Measurements from ENCODE around the gene DAO.
A peak's percentile ranks its signal among the peaks of the same experiment; 100 is the strongest.

Gene DAO

GRCh38 chr12:108928695-108929094 lies 48.8 kb downstream of the DAO start:
- DNase-seq = no peak

GRCh38 chr12:108930155-108930554 lies 50.3 kb downstream of the DAO start:
- no peak for DNase-seq

- DNase-seq = no peak
These were observed 50.9 kb downstream of the DAO start for GRCh38 chr12:108930756-108931155.

- DNase-seq = no peak
These were observed 54.1 kb downstream of the DAO start for GRCh38 chr12:108933949-108934348.

GRCh38 chr12:108935159-108935763 lies 55.4 kb downstream of the DAO start:
- no peak for DNase-seq

GRCh38 chr12:108938247-108938924 lies 58.5 kb downstream of the DAO start:
- DNase-seq = no peak

GRCh38 chr12:108939594-108939993 lies 59.7 kb downstream of the DAO start:
- peak; percentile 38 to 48 for DNase-seq

- no peak for DNase-seq
These were observed 60.2 kb downstream of the DAO start for GRCh38 chr12:108940138-108940537.

GRCh38 chr12:108947097-108947496 lies 67.2 kb downstream of the DAO start:
- no peak for DNase-seq

- peak; percentile 63 to 72 for DNase-seq
These were observed 68.5 kb downstream of the DAO start for GRCh38 chr12:108948367-108948766.

- DNase-seq = no peak
These were observed 70.1 kb downstream of the DAO start for GRCh38 chr12:108949976-108950375.
